Raji (cell line): Measurements from ENCODE around the gene FHAD1.

Experiments
- POLR2A ChIP-seq: IDR thresholded peaks from 2 replicates; pipeline ENCODE4 v1.6.1; 2011; ENCODE audit warnings: low read depth, low read length, control low read depth; ENCODE audit not compliant: insufficient read depth

FHAD1 gene

DNA sequence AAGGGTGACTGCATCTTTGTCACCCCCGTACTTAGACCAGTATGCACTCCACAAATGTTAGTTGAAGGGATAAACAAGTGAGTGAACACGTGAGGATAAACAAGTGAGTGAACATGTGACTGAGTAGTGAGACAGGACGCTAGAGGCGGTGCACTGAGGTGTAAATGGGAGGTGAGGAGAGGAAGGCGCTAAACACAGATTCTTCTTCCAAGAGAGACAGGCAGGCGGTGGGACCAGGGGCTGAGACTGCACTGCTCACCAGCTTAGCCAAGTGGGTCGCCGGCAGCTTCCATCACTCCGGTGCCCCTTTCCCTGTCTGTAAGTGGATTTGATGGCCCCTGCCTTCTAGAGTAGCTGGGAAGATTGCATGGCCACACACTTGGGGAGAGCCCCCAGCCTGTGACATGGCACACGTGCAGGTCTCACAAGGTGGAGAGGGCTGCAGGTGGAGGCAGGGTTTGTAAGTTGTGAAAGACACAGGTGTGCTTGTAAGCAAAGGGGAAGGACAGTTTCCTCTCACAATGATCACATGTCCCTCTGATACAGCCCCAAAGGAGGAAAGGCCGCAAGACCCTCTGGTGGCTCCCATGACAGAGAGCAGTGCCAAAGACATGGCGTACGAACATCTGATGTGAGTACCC, 115.2 kb downstream of the FHAD1 start:
- no peak for TF ChIP-seq POLR2A

DNA sequence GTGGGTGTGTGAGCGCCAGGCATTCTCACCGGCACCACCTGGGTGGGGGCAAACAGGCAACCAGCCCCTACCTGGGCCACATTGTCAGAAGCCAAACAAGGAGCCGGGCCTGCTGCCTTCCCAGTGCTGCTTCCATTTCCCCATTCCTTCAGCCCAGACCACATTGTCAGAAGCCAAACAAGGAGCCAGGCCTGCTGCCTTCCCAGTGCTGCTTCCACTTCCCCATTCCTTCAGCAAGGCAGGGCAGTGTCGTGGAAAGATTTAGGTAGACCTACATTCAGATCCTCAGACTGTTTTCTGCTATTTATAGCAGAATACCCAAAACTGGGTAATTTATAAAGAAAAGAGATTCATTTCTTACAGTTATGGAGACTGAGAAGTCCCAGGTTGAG, 115.7 kb downstream of the FHAD1 start:
- TF ChIP-seq POLR2A = no peak

DNA sequence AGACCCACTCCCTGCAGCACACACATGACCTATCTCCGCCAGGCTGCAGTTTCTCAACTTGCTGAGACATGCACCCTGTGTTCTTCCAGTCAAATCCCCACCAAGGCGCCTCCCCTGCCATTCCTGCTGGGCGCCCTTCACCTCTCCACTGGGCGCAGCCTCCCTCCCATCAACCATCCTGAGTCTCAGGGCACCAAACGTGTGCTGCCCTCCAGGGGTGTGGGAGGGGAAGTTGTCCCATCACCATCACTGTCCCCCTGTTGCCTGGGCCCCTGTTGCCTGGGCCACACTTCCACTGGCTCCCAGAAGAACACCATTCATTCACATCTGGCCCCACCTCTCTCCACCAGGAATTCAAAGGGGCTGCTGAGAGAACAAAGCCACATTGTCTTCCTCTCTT, 117.7 kb downstream of the FHAD1 start:
- TF ChIP-seq POLR2A = no peak

DNA sequence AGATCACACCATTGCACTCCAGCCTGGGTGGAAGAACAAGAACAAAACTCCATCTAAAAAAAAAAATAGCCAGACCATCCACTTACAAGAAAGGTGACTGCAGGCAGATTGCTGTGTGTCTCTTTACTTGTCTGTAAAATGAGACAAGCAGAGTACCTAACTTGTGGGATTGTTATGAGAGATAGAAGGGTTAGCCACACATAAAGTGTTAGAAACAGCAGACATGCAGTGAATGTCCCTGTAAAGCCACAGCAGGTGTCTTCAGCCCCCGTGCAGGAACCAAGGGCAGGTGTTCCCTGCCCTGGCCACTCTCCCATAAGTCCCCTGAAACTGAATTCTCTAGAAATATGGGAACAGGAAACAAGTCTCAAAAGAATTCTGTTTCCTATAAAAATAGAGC, 121.9 kb downstream of the FHAD1 start:
- TF ChIP-seq POLR2A = no peak

DNA sequence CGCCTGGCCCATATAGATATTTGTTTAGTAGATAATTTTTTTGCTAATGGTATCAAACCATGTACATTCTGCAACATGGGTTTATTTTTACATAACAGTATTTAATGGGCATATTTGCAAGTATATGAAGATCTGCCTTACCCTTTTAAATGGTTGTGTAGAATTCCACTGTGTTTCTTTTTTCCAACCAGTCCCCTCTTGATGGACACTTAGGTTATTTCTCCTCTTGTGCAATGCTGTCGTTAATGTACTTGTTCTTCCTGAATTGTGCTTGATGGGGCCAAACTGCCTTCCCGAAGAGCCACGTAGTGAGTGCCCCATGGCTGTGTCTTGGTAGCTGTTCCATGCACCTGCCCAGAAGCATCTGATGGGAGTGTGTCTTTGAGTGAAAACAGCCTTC, 123.2 kb downstream of the FHAD1 start:
- no peak for TF ChIP-seq POLR2A

DNA sequence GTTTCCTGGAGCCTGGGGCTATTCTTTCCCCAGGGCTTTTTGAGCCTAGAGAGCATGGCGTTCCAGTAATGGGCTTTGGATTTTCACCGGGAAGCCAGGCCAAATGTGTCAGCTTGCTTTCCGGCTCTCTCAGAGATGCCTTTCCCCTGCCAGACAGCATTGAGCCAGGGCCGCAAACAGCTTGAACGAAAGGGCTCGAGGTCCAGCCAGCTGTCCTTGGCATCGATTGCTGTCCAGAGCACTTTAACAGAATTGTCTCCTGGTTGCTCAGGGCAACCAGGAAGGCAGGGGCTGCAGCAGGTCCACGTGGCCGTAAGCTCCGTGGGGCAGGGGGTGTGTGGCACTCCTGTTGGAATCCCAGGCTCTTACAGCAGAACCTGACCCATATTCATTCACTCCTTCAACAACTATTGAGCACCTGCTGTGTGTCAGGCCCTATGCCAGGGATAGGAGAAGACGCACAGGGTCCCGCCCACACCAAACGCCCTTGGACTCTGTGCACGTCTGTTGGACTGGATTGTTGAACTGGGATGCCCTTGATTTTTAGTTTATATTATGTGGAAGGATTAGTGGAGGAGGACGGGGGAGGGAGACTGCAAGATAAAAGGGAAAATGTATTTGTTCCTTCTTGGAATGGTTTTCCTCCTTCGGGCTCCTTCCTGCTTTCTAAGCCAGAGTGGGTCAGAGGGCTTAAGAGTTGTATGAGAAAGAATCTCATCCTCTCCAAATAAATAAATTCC, 123.9 kb downstream of the FHAD1 start:
- no peak for TF ChIP-seq POLR2A

DNA sequence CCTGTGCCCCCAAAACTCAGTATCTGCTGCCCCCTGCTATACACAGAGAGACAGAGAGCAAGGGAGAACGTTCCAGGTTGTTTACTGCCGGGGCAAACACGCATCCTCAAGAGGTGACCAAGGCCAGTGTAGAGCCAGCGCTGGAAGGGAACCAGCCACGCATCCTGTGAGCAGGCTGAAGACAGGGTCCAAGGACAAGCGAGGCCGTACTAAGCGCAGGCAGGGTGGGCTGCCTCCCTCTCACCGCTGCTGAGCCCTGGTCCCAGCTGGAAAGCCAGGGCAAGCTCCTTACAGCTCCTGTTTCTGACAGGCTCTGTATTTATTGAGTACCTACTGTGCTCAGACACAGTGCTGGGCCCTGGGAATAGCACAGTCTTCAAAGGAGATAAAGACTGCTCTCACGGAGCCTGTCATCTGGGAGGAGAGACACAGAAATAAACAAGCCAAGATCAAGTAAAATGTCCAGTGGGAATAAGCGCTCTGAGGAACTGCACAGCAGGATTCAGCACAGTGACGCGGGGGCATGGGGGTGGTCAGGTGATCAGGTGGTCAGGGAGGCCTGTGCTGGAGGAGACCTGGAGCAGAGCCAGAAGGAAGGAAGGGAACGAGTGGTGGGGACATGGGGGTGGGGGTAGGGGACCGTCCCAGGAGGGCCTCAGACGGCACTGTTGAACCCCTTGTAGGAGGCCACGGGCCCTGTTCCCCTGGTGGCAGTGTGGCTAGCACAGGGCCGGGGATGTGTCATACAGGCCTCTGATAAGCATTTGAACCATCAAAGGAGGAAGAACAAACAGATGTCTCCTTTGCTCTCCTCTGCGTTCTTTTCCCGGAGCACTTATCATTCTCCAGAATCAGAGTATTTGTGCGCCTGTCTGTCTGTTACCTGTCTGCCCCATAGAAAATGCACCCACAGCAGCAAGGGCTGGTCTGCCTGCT, 124.9 kb downstream of the FHAD1 start:
- TF ChIP-seq POLR2A = no peak

DNA sequence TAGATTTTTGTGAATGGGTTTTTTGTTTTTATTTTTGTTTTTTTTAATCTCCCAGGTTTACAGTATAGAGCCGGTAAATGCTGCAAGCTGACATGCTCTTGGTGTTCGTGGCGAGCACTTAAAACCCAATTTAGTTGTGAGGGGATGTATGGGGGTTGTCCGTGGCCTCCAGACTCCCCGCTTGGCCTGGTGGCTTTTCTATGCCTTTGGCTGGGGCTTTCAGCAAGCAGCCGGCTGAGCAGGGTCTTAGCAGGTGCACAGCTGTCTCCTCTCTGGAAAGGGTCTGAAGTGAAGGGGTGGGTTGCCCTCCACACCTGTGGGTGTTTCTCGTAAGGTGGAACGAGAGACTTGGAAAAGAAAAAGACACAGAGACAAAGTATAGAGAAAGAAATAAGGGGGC, 131.7 kb downstream of the FHAD1 start:
- no peak for TF ChIP-seq POLR2A

DNA sequence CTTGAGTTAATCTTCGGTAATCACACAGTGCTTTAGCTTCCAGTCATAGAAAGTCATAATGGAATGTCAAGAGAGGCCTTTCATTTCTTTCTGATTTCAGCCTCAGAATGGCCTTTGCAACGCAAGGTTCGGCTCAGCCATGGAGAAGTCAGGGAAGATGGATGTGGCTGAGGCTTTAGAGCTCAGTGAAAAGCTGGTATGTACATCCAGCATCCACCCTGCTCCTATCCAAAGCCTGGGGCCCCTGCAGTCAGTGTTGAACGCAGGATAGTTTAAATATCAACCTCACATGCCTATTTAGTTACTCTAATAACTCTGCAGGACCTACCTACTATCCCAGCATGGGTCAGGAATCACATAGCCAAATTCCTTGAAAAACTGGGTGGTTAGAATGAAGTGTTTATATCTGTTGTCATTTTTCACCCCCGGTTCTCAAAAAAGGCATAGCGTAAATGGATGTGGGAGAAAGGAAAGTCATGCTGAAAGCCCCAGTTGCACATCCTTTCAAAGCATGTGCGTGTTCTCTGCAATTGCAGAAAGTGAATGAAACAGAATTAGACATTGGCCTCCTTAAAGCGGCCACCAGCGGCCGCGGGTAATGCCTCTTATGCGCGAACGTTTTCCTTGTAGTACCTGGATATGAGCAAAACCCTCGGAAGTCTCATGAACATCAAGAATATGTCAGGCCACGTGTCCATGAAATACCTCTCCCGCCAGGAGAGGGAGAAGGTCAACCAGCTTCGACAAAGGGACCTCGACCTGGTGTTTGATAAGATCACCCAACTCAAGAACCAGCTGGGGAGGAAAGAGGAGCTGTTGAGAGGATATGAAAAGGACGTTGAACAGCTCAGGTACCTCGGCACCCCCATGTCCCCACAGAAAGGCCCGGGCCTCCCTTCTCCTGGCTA, 133.8 kb downstream of the FHAD1 start:
- TF ChIP-seq POLR2A = no peak

DNA sequence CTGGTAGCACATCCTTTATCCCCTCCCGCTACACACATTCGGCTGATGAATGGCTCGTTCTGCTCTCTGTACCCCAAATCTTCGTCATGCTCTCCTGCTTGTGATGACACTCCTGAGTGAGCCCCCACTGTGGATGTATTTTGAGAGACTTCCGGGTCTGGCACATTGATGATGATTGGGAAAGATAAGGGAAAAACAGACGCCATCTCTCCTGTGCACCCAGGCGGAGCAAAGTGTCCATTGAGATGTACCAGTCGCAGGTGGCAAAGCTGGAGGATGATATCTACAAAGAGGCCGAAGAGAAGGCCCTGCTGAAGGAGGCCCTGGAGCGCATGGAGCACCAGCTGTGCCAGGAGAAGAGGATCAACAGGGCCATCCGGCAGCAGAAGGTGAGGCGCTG, 134.8 kb downstream of the FHAD1 start:
- TF ChIP-seq POLR2A = no peak

DNA sequence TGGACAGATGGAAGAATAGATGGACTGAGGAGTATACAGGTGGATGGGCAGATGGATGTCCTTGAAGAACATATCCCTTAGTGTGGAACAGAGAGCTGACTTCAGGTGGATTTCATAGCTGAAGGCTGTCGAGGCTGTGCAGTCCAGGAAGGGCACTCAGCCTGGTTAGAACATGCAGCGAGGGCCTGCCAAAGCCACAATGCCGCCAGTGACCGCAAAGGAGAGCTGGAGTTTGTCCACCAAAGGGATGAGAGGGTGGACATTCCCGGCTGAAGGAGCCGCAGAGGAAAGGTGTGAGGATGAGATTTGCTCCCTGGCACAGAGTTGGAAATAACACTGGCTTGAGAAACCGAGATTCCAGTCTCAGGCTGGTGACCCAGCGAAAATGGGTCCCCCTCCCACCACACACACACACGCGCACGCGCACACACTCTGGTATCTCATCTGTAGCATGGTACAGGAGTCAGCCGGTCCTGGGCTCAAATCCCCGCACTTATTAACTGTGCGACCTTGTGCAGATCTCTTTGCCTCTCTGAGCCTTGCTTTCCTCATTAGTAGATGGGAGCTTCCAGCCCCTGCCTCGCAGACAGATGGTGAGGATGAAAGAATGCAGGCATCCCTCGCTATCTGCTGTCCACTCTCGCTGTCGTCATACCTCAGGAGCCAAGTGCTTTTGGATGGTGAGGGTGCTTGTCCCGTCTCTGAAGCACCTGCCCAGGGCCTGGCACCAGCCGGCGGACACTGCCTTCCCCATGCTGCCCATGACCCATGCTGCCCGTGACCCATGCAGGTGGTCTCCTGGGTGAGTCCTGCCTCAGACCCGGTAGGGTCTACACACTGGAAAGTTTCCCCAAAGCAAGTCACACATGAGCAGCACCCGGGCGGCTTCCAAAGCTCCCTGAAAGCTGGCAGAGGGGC, 135.8 kb downstream of the FHAD1 start:
- TF ChIP-seq POLR2A = no peak

DNA sequence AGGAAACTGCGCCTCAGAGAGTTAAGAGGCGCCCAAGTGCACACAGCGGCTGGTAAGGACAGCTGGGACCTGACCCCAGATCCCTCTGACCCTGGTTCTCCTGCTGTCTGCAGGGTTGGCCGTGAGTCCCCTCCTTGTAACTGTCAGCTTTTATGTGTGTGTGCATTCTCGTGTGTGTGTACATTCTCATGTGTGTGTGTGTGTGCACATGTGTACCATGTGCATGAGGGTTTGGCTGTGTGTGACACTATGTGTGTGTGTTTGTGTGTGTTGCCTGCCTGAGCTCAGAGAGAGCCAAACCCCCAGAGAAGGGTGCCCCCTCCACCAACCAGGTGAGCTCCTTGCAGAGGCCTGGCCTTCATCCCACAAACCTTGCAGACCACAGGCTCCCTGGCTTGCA, 136.8 kb downstream of the FHAD1 start:
- no peak for TF ChIP-seq POLR2A

DNA sequence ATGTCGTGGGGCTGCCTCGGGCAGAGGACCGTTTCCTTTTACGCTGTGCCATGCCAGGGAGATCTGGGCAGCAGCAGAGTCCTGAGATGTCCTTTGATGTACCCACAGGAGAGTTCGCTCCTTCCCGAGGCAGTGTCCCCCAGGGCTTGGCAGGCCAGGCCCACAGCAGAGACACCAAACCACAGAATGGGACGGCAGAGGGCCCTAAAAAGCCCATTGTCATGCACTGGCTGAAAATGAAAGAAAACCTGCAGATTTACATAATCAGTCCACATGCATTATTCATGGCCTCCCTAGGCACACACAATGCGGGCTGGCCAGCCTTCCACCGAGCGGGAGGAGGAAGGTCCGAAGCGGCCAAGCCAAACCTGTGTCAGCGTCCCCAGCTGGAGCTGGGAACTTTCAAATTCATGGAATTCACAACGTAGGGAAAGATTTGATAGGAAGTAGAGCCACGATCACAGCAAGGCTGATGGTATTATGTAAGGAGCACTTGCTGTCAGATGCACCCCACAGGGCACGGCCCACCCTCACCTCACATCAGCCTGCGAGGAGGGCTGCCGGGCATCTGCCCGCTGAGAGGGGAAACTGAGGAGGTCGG, 137.4 kb downstream of the FHAD1 start:
- no peak for TF ChIP-seq POLR2A
